NCI-H187 (cell line): ENCODE data around the gene SCAMP2.
"Not testable (repeated sequence)": the region's sequence is repeated elsewhere in the genome, so short reads cannot be mapped to it uniquely, and the experiment has no call there.

Source experiments
- DNase-seq, 2 experiments: peaks; one replicate each; lab custom pipeline; 2025; lab: John Stamatoyannopoulos, UW

The SCAMP2 gene, protein sequence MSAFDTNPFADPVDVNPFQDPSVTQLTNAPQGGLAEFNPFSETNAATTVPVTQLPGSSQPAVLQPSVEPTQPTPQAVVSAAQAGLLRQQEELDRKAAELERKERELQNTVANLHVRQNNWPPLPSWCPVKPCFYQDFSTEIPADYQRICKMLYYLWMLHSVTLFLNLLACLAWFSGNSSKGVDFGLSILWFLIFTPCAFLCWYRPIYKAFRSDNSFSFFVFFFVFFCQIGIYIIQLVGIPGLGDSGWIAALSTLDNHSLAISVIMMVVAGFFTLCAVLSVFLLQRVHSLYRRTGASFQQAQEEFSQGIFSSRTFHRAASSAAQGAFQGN

DNA sequence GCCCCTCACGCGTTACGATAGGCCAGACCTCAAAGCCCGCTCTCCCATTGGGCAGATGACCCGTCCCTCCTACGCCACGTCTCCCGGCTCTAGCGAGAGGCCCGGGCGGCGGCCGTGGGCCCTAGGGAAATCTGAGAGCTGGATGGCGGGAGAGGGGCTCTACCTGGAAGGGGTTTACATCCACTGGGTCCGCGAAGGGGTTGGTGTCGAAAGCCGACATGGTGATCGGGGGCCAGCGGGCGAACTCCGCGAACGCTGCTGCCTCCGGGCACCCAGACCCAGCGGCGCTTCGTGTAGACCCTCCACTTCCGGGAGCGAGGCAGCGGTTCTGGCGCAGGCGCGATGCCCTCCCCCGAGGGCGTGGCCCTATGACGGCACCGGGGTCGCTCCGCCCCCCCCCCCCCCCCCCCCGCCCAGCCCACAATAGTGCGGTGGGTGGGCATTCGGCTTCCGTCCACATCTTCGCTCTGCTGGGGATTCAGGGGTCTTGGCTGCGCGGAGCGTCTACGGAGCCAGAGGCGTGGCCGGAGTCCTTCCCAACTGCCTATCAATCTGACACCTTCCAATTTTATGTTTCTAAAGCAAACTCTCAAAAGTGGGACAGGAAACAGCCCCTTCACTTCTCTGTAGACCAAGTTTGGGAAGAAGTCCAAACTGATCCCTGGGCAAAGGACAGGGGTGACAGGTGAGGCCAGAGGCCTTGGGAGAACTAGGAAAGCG lies at the start of gene SCAMP2:
Gene SCAMP2 (minus strand): TSS at position 330 of the 720 bp plus-strand sequence. CDS start 110 bp downstream, at position 220.
- peak; percentile 79 to 84 for DNase-seq

DNA sequence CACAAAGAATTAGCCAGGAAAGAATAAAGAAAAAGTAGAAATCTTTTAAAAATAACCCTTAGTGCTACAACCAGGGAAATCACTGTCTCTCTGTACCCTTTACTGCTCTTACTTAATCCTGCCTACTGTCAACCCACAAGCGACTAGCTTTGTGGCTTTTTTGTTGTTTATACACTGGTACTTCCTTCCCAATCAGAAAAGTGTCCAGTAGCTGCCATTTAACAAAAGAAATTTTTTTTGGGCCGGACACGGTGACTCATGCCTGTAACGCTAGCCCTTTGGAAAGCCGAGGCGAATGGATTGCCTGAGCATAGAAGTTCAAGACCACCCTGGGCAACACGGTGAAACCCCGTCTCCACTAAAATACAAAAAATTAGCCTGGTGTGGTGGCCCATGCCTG lies 47.3 kb upstream of the SCAMP2 start:
- DNase-seq, result no peak

DNA sequence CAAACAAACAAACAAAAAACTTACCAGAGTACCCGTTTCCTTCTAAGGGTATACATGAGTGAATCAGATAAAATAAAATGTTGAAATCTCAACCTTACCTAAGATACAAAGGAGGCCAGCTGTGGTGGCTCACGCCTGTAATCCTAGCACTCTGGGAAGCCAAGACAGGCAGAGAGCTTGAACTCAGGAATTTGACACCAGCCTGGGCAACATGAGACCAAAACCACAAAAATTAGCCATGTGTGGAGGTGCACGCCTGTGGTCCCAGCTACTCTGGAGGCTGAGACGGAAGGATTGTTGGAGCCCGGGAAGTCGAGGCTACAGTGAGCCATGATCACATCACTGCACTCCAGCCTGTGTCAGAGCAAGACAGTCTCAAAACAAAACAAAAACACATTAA lies 44.5 kb upstream of the SCAMP2 start:
- no peak for DNase-seq

- not testable (repeated sequence) for DNase-seq
Observed at GRCh38 chr15:74913799-74914198, 40.6 kb upstream of the SCAMP2 start.

- no peak for DNase-seq
Observed at GRCh38 chr15:74913041-74913440, 39.9 kb upstream of the SCAMP2 start.

DNA sequence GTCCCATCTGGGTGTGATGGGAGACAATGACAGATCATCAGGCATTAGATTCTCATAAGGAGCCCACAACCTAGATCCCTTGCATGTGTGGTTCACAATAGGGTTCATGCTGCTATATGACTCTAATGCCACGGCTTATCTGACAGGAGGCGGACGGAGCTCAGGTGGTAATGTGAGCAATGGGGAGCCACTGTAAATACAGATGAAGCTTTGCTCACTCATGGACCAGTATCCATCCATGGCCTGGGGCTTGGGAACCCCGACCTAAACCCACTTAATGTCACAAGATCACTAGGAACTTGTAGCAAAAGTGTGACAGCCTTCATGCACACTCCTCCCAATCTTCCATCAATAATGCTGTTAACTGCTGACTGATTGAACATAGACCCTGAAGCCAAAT lies 35.5 kb upstream of the SCAMP2 start:
- DNase-seq, result no peak

DNA sequence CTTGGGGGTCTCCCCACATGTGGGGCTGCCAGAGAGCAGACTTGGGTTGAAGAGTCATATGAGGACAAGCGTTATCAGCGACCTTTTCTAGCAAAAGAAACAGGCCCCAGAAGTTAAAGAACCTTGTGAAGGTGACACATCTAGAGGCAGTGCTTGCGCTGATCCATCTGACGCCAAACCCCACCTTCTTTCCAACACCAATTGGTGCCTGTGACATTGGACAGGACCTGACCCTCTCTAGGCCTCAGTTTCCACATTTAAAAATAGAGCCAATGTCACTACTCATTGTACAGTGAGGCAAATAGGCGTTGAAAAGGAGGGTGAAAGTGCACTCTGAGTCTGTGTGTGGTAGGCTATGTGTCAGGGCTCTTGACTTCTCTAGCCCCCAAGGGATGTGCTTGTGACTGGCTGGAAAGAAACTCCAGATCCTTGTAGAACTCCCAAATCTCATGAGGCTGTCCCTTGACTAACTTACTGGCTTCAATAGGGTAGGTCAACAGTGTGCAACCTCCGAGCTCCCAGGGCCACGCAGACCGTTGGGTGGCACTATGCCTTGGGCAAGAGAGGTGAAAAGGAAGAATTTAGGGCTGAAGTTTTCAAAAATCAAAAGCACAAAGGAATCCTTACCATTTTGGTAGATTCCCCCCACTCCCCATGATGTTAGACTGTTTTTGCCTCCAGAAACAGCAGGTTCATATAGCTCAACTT lies 34.2 kb upstream of the SCAMP2 start:
- no peak for DNase-seq

GRCh38 chr15:74906450-74907162 lies 33.4 kb upstream of the SCAMP2 start, which contains the start of gene FAM219B:
Gene FAM219B, minus strand, starts transcription at chr15:74906851. Its CDS starts 51 bp downstream, at chr15:74906800.
- DNase-seq, result peak; percentile 52 to 68

DNA sequence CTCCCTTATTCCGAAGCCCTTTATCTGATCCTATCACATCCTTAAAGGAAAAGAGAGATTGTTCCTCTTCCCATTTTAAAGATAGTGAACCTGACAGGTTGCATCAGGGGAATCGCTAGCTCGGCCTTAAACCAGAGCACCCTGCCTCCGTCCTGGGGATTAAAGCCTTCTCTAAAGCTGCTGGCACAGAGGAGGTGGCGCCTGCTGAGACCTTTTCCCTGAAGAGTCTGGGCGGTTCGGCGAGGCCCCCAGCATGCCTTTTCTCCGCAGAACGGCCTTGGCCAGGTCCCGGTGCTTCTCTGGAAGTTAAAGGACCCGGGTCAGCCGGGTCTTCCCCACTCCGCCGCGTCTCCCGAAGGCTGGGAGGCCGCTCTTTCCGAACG lies 32.9 kb upstream of the SCAMP2 start:
- no peak for DNase-seq

- no peak for DNase-seq
Observed at GRCh38 chr15:74904190-74904805, 31.1 kb upstream of the SCAMP2 start.

DNA sequence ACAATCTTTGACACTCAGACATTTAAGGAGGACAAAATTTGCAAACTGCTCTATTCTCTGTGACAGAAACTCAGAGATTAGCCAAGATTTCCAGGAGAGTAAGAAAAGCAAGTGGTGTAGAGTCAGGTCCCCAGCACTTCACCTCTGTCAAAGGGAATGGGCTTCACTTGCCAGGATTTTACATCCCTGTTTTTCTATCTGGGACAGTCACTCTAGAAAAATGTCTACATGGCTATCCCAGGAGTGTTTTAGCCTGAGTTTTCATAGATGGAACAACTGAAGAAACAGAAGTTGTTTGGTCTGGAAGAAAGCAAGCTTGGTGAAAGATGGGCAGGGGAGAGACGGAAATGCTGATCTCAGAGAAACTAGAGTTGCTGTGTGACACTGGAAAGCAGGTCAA lies 30.5 kb upstream of the SCAMP2 start:
- DNase-seq, result no peak

DNA sequence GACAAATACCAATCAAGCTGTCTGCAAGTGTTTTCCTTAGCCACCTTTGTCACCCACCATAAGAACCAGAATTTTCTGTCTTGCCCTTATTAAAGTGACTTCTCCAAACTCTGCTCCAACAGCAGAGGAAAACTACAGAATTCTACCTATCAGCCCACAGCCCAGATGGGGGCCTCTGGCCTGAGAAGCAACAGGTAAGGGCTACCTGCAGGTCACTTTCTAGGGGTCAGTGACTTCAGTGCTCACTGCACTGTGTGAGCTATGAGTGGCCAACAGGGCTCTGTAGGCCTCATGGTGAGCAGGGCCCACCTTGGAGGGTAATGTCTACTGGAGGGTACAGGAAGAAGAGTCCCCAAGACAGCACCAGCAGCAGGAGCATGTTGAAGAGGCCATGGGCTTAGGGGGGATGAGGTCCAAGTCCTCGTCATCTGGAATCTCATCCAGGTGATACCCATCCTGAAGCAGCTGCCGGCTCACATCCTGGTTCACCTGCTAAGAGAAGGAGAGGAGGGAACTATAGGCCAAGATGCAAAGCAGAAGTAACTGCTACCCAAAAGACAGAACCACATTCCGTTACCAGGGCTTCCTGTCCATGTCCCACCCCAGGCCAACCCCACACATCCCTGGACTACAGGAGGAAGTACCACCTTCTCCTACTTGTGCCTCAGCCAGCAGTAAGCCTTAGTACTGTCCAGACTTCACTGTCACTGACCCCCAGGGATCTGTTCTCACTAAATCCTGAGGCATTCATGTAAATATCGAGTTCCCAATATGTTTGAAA lies 29.3 kb upstream of the SCAMP2 start:
- no peak for DNase-seq

DNA sequence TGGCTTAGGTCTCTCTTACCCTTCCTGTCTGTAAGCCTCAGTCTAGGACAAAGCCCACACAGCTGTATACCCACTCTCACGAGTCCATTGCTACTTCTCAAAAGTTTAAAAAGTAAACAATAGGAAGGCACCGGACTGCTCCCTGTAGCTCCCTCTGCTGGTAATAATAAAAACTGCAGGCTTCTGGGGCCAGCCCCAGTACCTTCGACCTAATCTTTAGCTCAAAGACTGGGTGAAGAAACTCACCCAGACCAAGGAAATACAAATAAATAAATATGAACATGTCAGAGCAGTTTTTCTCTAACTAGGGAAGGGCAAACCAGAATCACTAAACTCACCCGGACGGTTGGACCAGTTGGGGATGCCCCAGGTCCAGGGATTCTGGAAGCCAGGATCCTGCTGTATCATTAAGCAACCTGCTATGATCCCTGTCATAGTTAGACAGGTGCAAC lies 28.5 kb upstream of the SCAMP2 start:
- DNase-seq, result peak in 1 of 2 experiments; percentile 11

- no peak for DNase-seq
Observed at GRCh38 chr15:74897300-74897701, 24.1 kb upstream of the SCAMP2 start.

- DNase-seq, result no peak
Observed at GRCh38 chr15:74896316-74896715, 23.2 kb upstream of the SCAMP2 start.

DNA sequence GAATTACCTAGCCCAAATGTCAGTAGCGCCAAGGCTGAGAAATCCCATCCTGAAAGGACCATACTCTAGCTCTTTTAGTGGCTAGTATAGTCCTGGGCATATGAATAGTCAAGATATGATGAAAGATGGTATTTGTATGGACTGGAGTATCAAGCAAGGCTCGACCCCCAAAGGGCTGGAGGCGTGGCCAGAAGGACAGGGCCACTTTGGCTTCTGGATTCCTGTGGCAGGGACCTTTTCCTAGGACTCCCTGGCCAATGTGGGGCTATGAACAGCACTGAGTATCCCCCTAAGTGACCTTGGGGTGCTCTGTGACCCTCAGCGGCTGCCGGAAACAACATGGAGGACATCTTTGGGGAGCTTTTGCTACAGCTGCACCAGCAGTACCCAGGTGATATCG lies 22.7 kb upstream of the SCAMP2 start:
- no peak for DNase-seq

GRCh38 chr15:74894383-74894782 lies 21.2 kb upstream of the SCAMP2 start:
- not testable (repeated sequence) for DNase-seq

- no peak for DNase-seq
Observed at GRCh38 chr15:74893627-74894026, 20.5 kb upstream of the SCAMP2 start.

DNA sequence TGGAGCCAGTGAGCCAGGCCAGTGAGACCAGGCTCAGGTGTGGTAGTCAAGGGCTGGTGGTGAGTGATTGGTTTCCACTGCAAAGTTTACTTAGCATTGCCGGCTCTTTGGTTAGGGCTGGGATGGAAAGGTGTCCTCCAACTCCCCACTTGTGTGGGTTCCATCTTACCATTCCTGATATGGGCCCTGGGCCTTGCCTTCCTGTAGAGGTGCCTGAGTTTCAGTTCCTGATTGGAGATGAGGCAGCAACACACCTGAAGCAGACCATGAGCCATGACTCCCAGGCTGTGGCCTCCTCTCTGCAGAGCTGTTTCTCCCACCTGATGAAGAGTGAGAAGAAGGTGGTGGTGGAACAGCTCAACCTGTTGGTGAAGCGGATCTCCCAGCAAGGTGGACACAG lies 19.8 kb upstream of the SCAMP2 start:
- no peak for DNase-seq

DNA sequence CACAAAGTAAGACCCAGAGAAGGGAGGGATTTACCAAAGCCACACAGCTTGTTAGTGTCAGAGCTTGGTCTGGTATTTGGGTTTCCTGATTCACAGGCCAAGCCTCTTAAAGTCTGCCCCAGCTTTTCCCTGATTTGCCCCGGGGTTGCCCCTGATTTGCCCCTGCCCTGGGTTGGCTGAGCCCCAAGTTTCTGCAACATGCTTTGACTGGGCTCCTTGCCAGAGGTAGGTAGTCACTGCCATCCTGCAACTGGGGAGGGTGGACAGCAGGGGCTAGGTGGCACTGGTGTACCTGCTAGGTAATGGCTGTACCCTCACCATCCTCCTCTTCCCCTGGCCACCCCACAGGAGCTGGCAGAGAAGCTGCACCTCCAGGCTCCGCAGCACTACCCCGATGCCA lies 19.1 kb upstream of the SCAMP2 start:
- DNase-seq, result no peak

- no peak for DNase-seq
Observed at GRCh38 chr15:74891469-74891868, 18.3 kb upstream of the SCAMP2 start.
